NCI-H1417 treated with DMSO at 0.1 percent for 48 hours (cell line): Measurements from ENCODE around the gene MCM7.
A peak's percentile ranks its signal among the peaks of the same experiment; 100 is the strongest.
"Not testable (repeated sequence)": the region's sequence is repeated elsewhere in the genome, so short reads cannot be mapped to it uniquely, and the experiment has no call there.

ENCODE experiments used
- DNase-seq: peaks from one replicate; lab custom pipeline; 2025; lab: John Stamatoyannopoulos, UW

Gene MCM7

DNA sequence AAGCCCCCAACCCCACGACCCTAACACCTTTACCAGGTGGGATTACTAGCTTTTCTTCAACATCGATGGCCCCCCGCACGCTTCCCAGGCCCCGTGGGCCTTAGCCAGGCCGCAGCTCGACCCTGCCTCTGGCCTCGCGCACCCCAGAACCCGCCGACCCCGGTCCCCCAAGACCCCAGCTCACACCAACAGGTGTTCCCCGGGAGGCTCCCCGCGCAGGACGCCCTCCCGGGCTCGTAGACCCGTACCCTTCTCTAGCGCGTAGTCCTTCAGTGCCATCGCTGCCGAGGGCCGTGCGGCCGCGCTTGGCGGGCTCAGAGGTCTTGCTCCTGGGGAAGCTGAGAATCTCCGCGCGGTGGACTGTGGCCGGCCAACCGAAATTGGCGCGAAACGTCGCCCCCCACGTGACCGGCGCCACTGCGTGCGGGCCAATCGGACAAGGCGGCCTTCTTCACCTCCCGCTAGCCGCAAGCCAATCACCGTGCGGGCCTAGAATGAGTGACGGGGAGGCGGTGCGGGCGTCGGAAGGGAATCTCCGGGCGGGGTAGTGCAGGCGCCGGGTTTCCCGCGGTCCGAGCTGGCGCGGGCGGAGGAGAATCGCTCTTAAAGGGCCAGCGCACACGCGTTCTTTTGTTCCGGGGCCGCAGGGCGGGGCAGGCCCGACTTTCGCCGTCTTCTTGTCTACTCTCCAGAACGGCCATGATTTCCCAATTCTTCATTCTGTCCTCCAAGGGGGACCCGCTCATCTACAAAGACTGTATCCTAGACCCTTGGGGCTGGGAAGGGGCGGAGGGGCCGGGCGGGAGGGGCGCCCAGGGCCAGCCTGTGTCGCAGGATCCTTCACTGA lies at the start of gene MCM7, which contains the start of gene AP4M1:
MCM7 (minus strand) TSS at position 382 of the 847 bp plus-strand sequence; CDS start at position 279, 103 bp downstream.
AP4M1 (plus strand) TSS at position 628 of the 847 bp plus-strand sequence; CDS start at position 700, 72 bp downstream.
- peak; percentile 97 for DNase-seq

GRCh38 chr7:100148559-100149328 lies 47.5 kb upstream of the MCM7 start, which contains the start of gene LAMTOR4:
LAMTOR4 (plus strand) TSS chr7:100148918; CDS start chr7:100148973, 55 bp downstream.
- peak; percentile 95 for DNase-seq

DNA sequence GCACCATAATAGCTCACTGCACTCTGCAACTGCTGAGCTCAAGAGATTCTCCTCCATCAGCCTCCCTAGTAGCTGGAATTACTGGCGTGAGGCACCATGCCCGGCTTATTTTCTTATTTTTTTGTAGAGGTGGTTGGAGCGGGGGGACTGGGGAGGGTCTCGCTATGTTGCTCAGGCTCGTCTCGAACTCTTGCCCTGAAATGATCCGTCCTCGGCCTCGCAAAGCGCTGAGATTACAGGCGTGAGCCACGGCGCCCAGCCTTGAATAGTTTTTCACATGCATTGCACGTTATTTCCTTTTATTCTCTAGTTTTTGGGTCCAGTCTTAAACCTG lies 47.0 kb upstream of the MCM7 start:
- DNase-seq: no peak

GRCh38 chr7:100147278-100147677 lies 46.1 kb upstream of the MCM7 start:
- DNase-seq: no peak

DNA sequence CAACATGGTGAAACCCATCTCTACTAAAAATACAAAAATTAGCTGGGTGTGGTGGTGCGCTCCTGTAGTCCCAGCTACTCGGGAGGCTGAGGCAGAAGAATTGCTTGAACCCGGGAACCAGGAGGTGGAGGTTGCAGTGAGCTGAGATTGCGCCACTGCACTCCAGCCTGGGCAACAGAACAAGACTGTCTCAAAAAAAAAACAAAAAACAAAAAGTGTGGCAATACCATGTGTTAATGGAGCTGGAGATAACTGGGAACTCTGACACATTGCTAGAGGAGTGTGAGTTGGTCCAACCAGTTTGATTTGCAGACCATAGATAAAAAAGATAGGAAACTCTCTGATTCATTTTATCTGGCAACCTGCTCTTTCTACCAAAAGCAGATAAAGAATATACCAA lies 45.2 kb upstream of the MCM7 start:
- not testable (repeated sequence) for DNase-seq

DNA sequence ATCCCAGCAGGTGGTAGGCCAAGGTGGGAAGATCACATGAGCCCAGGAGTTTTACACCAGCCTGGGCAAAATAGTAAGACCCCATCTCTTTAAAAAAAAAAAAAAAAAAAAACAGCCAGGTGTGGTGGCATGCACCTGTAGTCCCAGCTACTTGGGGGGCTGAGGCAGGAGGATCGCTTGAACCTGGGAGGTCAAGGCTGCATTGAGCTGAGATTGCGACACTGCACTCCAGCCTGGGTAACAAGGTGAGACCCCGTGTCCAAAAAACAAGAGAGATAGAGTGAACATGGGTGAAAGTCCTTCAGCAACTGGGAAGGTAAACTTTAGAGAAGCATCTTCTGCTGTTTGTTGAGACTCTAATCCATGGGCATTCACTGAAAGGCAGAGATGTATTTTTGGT lies 41.3 kb upstream of the MCM7 start:
- DNase-seq: no peak

- no peak for DNase-seq
These were observed 40.4 kb upstream of the MCM7 start for GRCh38 chr7:100141555-100141949.

GRCh38 chr7:100137851-100138760 lies 36.9 kb upstream of the MCM7 start:
- DNase-seq: no peak

DNA sequence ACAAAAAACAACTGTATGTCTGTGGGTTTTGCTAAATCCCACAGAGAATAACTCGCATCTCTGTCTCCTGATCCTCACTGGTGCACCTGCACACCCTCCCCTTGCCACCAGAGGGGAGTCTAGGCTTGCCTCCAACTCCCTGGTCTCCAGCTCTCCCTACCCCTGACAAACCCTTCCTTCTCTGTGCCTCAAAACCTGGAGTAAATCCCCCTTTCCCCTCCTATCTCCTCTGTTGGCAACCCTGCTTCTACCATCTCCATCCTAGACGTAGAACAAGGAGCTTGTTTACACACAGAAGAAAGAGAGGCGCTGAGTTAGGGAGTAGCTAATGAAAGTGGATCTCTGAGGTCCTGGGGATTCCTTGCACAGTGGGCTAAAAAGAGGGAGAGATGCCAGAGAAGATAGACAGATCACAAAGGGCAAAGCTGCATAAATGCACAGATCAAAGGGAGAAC lies 31.5 kb upstream of the MCM7 start:
- DNase-seq: no peak

GRCh38 chr7:100132126-100132525 lies 30.9 kb upstream of the MCM7 start:
- DNase-seq: no peak

DNA sequence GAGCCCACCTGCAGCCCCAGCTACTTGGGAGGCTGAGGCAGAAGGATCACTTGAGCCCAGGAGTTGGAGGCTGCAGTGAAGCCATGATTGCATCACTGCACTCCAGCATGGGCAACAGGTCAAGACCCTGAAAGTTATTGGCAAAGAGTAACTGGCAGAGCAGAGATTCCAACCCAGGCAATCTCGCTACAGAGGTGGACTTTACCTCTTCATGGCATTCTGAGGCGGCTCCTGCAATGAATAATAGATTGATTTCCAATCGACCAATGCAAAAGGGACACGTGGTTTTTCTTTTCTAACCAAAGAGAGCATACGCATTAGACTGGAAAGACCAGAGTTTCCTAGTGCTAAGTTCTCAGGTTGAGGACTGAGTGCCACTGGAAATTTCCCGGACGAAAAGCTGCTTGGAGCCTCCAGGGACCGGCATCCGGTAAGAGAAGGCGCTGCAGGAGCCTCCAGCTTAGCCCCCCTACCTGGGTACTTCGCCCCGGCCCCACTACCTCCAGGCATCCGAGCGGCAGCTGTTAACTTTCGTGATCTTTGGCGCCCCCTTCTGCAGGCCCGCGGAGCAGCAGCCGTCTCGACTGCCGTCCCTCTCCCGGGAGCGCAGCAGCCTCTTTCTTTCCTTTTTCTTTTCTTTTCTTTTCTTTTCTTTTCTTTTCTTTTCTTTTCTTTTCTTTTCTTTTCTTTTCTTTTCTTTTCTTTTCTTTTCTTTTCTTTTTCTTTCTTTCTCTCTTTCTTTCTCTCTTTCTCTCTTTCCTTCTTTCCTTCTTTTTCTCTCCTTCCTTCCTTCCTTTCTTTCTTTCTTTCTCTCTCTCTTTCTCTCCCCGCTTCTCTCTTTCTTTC lies 29.6 kb upstream of the MCM7 start:
- DNase-seq: no peak

DNA sequence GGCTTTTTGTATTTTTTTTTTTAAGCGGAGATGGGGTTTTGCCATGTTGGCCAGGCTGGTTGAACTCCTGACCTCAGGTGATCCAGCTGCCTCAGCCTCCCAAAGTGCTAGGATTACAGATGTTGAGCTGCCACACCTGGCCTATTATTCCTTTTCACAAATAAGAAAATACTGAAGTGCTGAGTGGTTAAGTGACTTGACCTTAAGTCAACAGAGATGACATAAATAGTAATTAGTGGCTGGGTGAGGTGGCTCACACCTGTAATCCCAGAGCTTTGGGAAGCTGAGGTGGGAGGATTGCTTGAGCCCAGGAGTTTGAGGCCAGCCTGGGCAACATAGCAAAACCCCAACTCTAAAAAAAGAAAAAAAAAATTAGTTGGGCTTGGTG lies 29.0 kb upstream of the MCM7 start:
- peak; percentile 44 for DNase-seq

- no peak for DNase-seq
These were observed 27.4 kb upstream of the MCM7 start for GRCh38 chr7:100128637-100128963.

DNA sequence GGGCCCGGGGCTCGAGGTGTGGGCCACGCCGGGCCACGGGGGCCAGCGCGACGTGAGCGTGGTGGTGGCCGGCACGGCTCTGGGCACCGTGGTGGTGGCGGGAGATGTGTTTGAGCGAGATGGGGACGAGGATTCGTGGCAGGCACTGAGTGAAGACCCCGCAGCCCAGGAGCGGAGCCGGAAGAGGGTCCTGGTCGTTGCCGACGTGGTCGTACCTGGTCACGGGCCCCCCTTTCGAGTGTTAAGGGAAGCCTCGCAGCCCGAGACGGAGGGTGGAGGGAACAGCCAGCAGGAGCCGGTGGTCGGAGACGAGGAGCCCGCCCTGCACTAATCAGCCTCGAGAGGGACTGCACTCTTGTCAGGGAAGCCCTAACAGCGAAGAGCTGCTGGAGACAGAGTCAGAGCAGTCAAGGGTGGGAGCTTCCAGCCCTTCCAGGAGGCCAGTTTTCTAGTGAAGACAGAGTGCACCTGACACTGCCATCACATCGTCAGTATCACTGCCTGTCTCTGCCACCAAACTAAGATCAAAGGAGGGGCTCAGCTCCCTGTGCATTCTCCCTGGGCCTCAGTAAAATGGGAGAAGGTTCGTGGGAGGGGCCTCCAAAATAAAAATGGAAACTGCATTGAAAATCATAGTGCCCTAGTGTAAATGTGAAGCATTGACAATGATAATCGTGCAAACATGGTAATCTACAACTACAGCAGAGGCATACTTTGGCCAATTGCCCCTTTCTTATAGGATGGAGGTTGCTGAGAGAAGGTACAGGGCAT lies 26.9 kb upstream of the MCM7 start:
- DNase-seq: no peak

GRCh38 chr7:100126931-100127865 lies 26.0 kb upstream of the MCM7 start, which contains the start of gene MBLAC1:
MBLAC1 (plus strand) TSS chr7:100126967; CDS start chr7:100127396, 429 bp downstream.
- peak; percentile 87 for DNase-seq

DNA sequence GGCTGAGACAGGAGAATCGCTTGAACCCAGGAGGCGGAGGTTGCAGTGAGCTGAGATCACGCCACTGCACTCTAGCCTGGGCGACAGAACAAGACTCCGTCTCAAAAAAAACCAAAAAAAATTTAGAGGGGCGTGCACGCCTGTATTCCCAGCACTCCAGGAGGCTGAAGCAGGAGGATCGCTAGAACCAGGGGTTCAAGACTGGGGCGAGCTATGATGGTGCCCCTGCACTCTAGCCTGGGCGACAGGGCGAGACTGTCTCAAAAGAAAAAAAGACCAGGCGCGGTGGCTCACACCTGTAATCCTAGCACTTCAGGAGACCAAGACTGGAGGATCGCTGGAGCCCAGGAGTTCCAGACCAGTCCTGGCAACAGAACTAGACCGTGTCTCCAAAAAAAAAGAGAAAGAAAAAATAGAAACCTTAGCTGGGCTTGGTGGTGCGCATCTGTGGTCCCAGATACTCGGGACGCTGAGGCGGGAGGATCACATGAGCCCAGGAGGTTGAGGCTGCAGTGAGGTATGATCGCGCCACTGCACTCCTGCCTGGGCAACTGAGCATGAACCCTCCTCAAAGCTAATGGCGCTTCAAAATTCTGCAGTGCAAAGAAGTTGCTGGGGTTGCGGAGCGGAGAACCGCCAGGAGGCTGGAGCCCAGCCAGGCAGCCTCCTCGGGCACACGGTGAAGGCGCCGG lies 25.2 kb upstream of the MCM7 start:
- DNase-seq: no peak

DNA sequence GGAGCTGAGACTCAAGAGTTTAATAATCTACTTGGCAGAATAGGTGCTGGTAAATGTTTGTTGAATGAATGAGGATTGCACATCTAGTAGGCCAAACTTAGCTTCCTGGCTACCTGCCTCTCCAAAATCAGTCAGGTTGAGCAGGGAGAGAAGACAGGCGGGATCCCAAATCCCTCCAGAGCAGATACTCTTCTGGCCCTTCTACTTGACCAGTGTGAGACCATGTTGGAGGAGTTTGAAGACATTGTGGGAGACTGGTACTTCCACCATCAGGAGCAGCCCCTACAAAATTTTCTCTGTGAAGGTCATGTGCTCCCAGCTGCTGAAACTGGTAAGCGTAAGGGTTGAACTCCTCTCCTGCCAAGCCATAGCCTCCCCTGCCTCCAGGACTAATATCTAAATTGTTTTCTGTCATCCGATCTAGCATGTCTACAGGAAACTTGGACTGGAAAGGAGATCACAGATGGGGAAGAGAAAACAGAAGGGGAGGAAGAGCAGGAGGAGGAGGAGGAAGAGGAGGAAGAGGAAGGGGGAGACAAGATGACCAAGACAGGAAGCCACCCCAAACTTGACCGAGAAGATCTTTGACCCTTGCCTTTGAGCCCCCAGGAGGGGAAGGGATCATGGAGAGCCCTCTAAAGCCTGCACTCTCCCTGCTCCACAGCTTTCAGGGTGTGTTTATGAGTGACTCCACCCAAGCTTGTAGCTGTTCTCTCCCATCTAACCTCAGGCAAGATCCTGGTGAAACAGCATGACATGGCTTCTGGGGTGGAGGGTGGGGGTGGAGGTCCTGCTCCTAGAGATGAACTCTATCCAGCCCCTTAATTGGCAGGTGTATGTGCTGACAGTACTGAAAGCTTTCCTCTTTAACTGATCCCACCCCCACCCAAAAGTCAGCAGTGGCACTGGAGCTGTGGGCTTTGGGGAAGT lies 23.4 kb upstream of the MCM7 start:
- DNase-seq: no peak
